PFSK-1 (cell line): Measurements from ENCODE around the gene ADGRB3.

Experiments
- POLR2AphosphoS5 ChIP-seq: IDR thresholded peaks from 2 replicates; pipeline ENCODE4 v1.6.1; 2012; ENCODE audit warnings: low read depth, mild to moderate bottlenecking, control low read depth, low read length, moderate library complexity
- SIN3A ChIP-seq: IDR thresholded peaks from 2 replicates; pipeline ENCODE4 v1.6.1; 2012; ENCODE audit warnings: mild to moderate bottlenecking, low read length, moderate library complexity, borderline replicate concordance; ENCODE audit not compliant: insufficient read depth

DNA sequence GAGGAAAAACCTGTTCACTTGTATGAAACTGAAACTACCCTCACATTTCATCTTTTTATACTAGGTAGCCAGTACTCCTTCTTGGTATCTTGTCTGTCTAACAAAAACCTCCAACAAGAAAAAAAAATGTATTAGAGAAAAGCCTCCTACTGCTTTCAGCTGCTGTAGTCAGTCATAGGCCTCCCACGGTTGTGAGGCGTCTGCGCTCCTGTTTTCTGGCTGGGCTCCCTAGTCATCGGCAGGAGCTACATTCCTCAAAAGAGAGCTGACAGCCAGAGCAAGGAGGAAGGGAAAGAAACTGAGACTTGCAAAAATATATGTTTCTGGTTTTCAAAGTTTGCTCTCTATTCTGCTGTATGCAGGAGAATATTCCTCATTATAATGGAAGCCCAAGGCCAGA is 644.7 kb downstream of the ADGRB3 start:
- no peak for TF ChIP-seq POLR2AphosphoS5
- TF ChIP-seq SIN3A: no peak
